Hypothalamus (tissue), 51 donors: ENCODE data around the gene CDC23.
"Not testable (repeated sequence)": the region's sequence is repeated elsewhere in the genome, so short reads cannot be mapped to it uniquely, and the experiment has no call there.

Experiments used
- DNase-seq, 51 donors: peaks; one replicate each; lab custom pipeline; 2025; lab: John Stamatoyannopoulos, UW

The CDC23 gene

GRCh38 chr5:138216799-138217198, 3.7 kb upstream of the CDC23 start:
- no peak for DNase-seq

DNA sequence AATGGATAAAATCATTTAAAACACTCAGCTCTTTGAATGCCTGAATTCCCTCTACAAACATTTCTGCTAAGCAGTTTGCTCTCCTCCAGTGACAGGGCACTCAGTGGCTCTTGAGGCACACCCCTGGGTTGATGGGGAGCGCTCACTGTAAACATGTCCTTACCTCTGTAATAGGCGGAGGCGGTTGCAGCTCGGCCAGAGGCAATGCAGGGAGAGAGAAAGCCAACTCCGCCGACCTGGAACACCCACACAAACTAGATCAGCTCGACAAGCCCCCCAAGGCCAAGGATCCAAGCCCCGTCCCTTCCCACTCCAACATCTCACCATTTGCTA, 329 bp downstream of the CDC23 start:
- DNase-seq: peak in 8 of 51 donors; percentile 17 to 64 (median 40)

GRCh38 chr5:138210985-138211384, 2.1 kb downstream of the CDC23 start:
- DNase-seq: no peak

DNA sequence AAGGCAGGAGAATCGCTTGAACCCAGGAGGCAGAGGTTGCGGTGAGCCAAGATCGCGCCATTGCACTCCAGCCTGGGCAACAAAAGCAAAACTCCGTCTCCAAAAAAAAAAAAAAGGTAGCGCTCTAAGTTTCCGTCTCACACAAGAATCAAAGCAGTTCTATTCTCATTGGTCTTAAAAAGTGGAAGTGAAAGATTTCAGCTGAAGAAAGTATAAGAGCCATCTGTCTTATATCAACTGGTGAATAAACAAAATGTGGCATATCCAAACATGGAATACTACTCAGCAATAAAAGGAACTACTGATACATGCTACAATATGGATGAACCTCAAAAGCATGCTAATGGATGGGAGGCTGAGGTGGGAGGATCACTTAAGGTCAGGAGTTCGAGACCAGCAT, 19.3 kb downstream of the CDC23 start:
- not testable (repeated sequence) for DNase-seq

DNA sequence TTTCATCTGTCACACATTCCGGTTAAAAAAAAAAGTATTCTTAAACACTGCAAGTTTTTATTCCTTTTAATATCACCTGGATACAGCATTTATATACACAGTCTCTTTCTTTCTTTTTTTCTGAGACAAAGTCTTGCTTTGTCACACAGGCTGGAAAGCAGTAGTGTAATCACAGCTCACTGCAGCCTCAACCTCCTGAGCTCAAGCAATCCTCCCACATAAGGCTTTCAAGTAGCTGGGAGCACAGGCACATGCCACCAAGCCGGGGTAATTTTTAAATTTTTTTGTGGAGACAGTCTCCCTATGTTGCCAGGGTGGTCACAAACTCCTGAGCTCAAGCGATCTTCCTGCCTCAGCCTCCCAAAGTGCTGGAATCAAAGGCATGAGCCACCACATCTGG, 20.3 kb downstream of the CDC23 start:
- DNase-seq: no peak

GRCh38 chr5:138188626-138189025, 24.5 kb downstream of the CDC23 start:
- no peak for DNase-seq

DNA sequence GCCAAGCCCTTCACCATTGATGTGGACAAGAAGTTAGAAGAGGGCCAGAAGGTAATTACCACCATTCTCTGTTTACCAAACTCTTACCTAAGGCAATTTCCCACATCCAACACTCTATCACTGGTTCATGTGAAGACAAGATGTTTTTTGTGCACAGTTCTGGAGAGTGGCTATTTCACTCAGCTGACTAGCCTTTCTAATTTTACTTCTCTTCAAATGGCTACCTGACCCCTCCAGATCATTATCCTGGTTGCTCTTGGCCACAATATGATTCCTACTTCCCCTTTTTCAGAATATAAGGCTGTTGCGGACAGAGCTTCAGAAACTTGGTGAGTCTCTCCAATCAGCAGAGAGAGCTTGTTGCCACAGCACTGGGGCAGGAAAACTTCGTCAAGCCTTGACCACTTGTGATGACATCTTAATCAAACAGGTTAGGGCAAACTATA, 27.1 kb downstream of the CDC23 start:
- DNase-seq: no peak

GRCh38 chr5:138182808-138183207, 30.3 kb downstream of the CDC23 start:
- no peak for DNase-seq

- no peak for DNase-seq
These were observed 32.3 kb downstream of the CDC23 start for GRCh38 chr5:138180841-138181240.

GRCh38 chr5:138180183-138180782, 32.8 kb downstream of the CDC23 start:
- no peak for DNase-seq

- DNase-seq: no peak
These were observed 33.8 kb downstream of the CDC23 start for GRCh38 chr5:138179277-138179857.

GRCh38 chr5:138178516-138179276, 34.4 kb downstream of the CDC23 start, which contains the start of the genes BRD8 and KIF20A:
TSS of gene BRD8 (minus strand) at chr5:138178630. CDS start at chr5:138178614, 16 bp downstream.
TSS of gene KIF20A (plus strand) at chr5:138179112. CDS start at chr5:138179681, 569 bp downstream.
- DNase-seq: peak; percentile 44 to 99 (median 90)

DNA sequence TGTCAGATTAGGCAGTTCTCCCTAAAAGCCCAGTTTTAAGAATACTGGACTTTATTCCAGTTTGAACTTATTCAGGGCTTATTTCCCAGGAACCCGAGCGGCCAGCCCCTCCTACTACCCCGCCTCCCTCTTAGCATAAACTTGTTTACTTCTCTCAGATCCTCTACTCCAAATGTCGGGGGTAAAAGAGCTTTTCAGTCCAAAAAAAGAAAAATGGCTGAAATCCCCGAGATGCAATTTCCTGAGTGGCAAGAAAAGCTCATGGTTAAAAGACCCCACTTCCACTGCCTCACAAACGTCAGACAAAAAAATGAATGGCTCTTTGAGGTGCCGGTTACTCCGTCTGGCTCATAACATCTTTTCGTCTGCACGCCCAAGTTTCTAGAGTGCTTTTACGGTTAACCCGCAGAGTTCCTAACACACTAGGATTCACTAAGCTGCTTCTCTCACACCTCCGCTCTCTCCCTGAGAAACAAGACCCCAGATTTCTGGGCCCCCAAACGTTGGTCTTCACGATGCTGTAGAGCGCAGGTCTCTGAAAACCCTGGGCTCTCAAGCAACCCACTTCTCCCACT, 35.1 kb downstream of the CDC23 start:
- DNase-seq: peak in 30 of 51 donors; percentile 1 to 73 (median 16)

DNA sequence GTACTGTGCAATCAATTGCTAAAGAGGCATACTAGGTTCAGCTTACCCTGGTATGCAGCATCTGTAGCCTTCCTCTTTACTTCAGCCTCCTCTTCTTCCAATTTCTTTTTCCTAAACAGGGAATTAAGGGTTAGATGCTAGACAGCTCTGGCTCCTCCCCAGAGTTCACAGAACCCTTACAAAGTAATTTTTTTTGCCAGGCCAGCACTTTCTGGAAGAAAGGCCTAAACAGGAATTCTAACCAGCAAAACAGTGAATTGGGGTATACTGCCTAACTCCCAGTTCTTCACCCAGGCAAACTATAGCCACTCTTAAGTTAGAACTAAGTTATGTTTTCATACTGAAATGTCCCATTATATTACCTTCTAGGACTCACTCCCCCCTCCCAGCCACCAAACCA, 42.8 kb downstream of the CDC23 start:
- no peak for DNase-seq

- DNase-seq: no peak
These were observed 44.0 kb downstream of the CDC23 start for GRCh38 chr5:138169124-138169523.

DNA sequence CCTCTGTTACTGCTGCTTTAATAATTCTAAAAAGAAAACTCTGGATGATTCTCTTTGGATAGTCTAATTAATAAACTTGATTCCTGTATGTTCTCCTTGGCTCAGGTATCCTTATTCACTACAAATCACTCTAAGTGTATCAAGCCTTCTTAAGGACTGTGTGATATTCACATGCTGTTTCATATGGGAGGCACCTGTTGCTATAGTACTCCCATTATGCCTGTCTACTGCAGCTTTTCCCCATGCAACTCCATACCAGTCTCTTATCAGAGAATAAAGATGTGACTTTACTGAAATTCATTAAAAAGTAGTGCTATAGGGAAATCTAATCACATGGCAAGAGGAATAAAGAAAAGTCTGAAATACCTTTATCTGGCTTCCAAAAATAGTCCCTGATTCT, 49.4 kb downstream of the CDC23 start:
- no peak for DNase-seq

- no peak for DNase-seq
These were observed 52.4 kb downstream of the CDC23 start for GRCh38 chr5:138160706-138161105.

- peak in 3 of 51 donors; percentile 2 to 10 (median 4) for DNase-seq
These were observed 53.5 kb downstream of the CDC23 start for GRCh38 chr5:138159666-138160065.

- DNase-seq: no peak
These were observed 55.5 kb downstream of the CDC23 start for GRCh38 chr5:138157626-138158025.

DNA sequence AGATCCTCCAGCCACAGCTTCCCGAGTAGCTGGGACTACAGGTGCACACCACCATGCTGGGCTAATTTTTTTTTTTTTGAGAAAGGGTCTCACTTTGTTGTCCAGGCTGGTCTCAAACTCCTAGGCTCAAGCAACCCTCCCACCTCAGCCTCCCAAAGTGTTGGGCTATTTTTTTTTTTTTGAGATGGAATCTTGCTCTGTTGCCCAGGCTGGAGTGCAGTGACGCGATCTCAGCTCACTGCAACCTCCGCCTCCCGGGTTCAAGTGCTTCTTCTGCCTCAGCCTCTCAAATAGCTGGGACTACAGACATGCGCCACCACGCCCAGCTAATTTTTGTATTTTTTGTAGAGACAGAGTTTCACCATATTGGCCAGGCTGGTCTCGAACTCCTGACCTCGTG, 57.1 kb downstream of the CDC23 start:
- not testable (repeated sequence) for DNase-seq

DNA sequence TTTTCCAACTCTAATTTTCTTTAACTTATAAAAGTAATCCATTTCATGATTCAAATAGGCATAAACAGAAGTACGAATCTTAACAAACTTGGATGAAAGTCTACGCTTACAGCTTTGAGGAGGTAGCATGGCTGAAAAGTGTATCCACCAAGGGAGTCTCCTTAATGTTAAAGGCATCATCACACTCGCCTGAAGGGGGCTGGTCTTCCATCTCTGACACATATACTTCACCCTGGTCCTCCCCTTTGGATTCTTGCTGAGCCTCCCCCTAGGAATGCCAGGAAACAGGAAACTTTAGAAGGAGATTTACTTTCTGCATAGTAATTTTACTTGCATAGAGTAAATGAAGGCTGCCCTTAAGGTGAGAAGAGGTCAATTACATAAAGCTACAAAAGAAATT, 63.6 kb downstream of the CDC23 start:
- DNase-seq: no peak
